HepG2 (cell line): ENCODE data around the gene CYB5R2. TPM values are rescaled to one million over a fixed set of nuclear protein-coding genes. Genes with fewer than 3 reads are reported as not detected.
A peak's percentile ranks its signal among the peaks of the same experiment; 100 is the strongest.

Experiments
- CAMTA2 ChIP-seq: sonication (generic); formaldehyde crosslinking; IDR thresholded peaks from 2 replicates; pipeline ENCODE4 v1.4.0; 2020; ENCODE audit warnings: mild to moderate bottlenecking, missing genetic modification reagents, borderline replicate concordance
- DR1 ChIP-seq: sonication (generic); formaldehyde crosslinking; IDR thresholded peaks from 2 replicates; pipeline ENCODE4 v1.8.0; 2021; ENCODE audit warnings: mild to moderate bottlenecking, missing genetic modification reagents, inconsistent platforms
- GABPB1 ChIP-seq: IDR thresholded peaks from 2 replicates; pipeline ENCODE4 v1.6.1; 2016; ENCODE audit warnings: mild to moderate bottlenecking, missing genetic modification reagents, moderate library complexity, missing compliant biosample characterization
- HIVEP1 ChIP-seq: sonication (generic); formaldehyde crosslinking; IDR thresholded peaks from 2 replicates; pipeline ENCODE4 v1.4.0; 2020; ENCODE audit warnings: mild to moderate bottlenecking, missing genetic modification reagents
- ISX ChIP-seq: sonication (generic); formaldehyde crosslinking; conservative IDR thresholded peaks from 2 replicates; pipeline ENCODE4 v1.5.0; 2020; ENCODE audit warnings: missing genetic modification reagents
- PRPF4 ChIP-seq: fragments of 200-400 bp; formaldehyde crosslinking; IDR thresholded peaks from 2 replicates; pipeline ENCODE4 v1.6.1; 2016; ENCODE audit warnings: low read length, low read depth; ENCODE audit not compliant: poor library complexity, severe bottlenecking
- RARA ChIP-seq: IDR thresholded peaks from 2 replicates; pipeline ENCODE4 v1.6.1; 2016; ENCODE audit warnings: missing genetic modification reagents, missing compliant biosample characterization
- SIN3A ChIP-seq: IDR thresholded peaks from 2 replicates; pipeline ENCODE4 v1.6.1; 2011; ENCODE audit warnings: low read depth, mild to moderate bottlenecking, control low read depth, low read length, borderline replicate concordance
- SOX6 ChIP-seq, 2 experiments: fragments of 450-650 bp in 1 of 2; sonication (generic) in 1 of 2; formaldehyde crosslinking in 1 of 2; IDR thresholded peaks; 2 replicates each; pipeline versions ENCODE4 v1.4.0 to v1.6.1; 2017 to 2020; ENCODE audit warnings: antibody characterized with exemption in 1 of 2, mild to moderate bottlenecking in 1 of 2, missing genetic modification reagents in 1 of 2
- SP4 ChIP-seq: sonication (generic); formaldehyde crosslinking; IDR thresholded peaks from 2 replicates; pipeline ENCODE4 v1.8.1; 2023; ENCODE audit warnings: mild to moderate bottlenecking, missing genetic modification reagents
- ZNF138 ChIP-seq: sonication (generic); formaldehyde crosslinking; IDR thresholded peaks from 2 replicates; pipeline ENCODE4 v1.5.0; 2020; ENCODE audit warnings: mild to moderate bottlenecking, low read depth, missing genetic modification reagents
- ZNF549 ChIP-seq: sonication (generic); formaldehyde crosslinking; IDR thresholded peaks from 2 replicates; pipeline ENCODE4 v1.5.0; 2020; ENCODE audit warnings: missing genetic modification reagents
- ZNF629 ChIP-seq: sonication (generic); formaldehyde crosslinking; conservative IDR thresholded peaks from 2 replicates; pipeline ENCODE4 v1.5.0; 2020; ENCODE audit warnings: missing genetic modification reagents
- polyA plus RNA-seq, 8 experiments: library from polyadenylated mRNA; depleted of rRNA in 3 of 8; stranded (reverse) in 7 of 8; unstranded in 1 of 8; fragments of >200 nt; fragmentation: Illumina TruSeq in 4 of 8; extraction: Trizol in 4 of 8; gene quantifications; 2 replicates each; pipeline versions ENCODE4 v1.2.1 to v1.2.3, GENCODE V29; 2011 to 2016; ENCODE audit warnings: low read depth in 4 of 8, missing spikeins in 1 of 8, mixed read lengths in 1 of 8; ENCODE audit not compliant: insufficient read depth in 1 of 8
- total RNA-seq, 5 experiments: library from RNA; depleted of rRNA; stranded (reverse); fragments of >200 nt; fragmentation: Illumina TruSeq; extraction: Trizol; gene quantifications; 2 replicates each; pipeline ENCODE4 v1.2.3, GENCODE V29; 2016; ENCODE audit warnings: low read depth in 1 of 5
- TF ChIP-seq, protein P1 (sequence below): IDR thresholded peaks from 2 replicates; pipeline ENCODE4 v1.6.1; 2012; ENCODE audit warnings: low read length, improper control_type of control experiment
- TF ChIP-seq, protein P2 (sequence below): sonication (generic); formaldehyde crosslinking; IDR thresholded peaks from 2 replicates; pipeline ENCODE4 v1.8.0; 2022; ENCODE audit warnings: low read depth, missing genetic modification reagents
- TF ChIP-seq, protein P3 (sequence below): sonication (generic); formaldehyde crosslinking; IDR thresholded peaks from 2 replicates; pipeline ENCODE4 v1.8.1; 2022; ENCODE audit warnings: low read depth, mild to moderate bottlenecking, missing genetic modification reagents
- TF ChIP-seq, protein P4 (sequence below): sonication (generic); formaldehyde crosslinking; IDR thresholded peaks from 2 replicates; pipeline ENCODE4 v1.5.0; 2020; ENCODE audit warnings: missing genetic modification reagents
- TF ChIP-seq, protein P5 (sequence below): fragments of 450-650 bp; IDR thresholded peaks from 2 replicates; pipeline ENCODE4 v1.6.1; 2017

The CYB5R2 gene
- total and polyA plus RNA-seq, 2 of the 13 experiments (the other 11 are each of a cell fraction or from before 2014, with no cell fraction given) = 0.40 to 0.51 TPM

DNA sequence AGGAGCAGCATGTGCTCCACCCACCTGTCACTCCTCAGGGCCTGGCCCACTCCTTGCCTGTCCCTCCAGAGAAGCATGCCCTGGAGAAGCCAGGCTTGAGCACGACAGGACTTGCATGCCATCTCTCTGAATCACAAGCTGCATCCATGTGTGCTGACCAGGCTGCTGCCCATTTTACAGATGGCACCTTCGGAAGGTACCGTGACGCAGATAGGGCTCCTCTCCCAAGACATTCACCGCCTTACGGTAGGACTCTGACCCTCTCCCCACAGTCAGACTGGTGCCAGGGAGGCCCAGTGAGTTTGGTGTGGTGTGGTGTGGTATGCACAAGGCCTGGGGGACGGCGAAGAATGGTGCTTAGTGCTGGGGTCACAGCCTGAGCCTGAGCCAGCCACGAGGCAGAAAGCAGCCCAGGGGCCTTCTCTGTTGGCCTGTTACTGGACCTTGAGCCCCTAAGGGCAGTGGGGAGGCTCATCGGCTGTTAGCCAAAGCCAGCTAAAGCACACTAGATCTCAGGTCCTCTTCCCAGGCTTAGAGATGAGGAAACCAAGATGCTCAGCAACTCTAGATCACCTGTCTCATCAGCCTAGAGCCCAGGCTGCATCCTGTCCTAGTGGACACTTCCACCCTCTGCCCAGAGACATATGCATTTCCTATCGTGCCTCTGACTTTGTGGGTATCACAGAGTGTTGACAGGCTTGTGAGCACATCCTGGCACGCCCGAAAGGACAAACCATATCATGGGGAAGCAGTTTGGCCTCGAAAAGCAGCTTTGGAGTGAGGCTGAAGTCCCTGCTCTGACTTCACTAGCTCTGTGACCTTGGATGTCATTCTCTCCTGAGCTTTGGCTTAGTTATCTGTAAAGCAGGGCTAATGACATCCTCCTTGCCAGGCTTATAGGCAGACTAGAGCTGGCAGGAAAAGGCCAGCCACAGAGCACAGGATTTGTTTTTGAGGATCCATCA lies 17.8 kb downstream of the CYB5R2 start (continued):
- TF ChIP-seq, protein P1, sequence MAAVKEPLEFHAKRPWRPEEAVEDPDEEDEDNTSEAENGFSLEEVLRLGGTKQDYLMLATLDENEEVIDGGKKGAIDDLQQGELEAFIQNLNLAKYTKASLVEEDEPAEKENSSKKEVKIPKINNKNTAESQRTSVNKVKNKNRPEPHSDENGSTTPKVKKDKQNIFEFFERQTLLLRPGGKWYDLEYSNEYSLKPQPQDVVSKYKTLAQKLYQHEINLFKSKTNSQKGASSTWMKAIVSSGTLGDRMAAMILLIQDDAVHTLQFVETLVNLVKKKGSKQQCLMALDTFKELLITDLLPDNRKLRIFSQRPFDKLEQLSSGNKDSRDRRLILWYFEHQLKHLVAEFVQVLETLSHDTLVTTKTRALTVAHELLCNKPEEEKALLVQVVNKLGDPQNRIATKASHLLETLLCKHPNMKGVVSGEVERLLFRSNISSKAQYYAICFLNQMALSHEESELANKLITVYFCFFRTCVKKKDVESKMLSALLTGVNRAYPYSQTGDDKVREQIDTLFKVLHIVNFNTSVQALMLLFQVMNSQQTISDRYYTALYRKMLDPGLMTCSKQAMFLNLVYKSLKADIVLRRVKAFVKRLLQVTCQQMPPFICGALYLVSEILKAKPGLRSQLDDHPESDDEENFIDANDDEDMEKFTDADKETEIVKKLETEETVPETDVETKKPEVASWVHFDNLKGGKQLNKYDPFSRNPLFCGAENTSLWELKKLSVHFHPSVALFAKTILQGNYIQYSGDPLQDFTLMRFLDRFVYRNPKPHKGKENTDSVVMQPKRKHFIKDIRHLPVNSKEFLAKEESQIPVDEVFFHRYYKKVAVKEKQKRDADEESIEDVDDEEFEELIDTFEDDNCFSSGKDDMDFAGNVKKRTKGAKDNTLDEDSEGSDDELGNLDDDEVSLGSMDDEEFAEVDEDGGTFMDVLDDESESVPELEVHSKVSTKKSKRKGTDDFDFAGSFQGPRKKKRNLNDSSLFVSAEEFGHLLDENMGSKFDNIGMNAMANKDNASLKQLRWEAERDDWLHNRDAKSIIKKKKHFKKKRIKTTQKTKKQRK = no peak
- TF ChIP-seq ZNF138 (CRISPR knock-in tag) = no peak
- no peak for TF ChIP-seq RARA (CRISPR knock-in tag)
- TF ChIP-seq, protein P2, sequence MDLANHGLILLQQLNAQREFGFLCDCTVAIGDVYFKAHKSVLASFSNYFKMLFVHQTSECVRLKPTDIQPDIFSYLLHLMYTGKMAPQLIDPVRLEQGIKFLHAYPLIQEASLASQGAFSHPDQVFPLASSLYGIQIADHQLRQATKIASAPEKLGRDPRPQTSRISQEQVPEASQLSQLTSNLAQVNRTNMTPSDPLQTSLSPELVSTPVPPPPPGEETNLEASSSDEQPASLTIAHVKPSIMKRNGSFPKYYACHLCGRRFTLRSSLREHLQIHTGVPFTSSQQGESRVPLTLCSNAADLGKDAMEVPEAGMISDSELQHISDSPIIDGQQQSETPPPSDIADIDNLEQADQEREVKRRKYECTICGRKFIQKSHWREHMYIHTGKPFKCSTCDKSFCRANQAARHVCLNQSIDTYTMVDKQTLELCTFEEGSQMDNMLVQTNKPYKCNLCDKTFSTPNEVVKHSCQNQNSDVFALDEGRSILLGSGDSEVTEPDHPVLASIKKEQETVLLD = no peak
- no peak for TF ChIP-seq DR1
- TF ChIP-seq SP4 (CRISPR knock-in tag) = no peak
- TF ChIP-seq, protein P3, sequence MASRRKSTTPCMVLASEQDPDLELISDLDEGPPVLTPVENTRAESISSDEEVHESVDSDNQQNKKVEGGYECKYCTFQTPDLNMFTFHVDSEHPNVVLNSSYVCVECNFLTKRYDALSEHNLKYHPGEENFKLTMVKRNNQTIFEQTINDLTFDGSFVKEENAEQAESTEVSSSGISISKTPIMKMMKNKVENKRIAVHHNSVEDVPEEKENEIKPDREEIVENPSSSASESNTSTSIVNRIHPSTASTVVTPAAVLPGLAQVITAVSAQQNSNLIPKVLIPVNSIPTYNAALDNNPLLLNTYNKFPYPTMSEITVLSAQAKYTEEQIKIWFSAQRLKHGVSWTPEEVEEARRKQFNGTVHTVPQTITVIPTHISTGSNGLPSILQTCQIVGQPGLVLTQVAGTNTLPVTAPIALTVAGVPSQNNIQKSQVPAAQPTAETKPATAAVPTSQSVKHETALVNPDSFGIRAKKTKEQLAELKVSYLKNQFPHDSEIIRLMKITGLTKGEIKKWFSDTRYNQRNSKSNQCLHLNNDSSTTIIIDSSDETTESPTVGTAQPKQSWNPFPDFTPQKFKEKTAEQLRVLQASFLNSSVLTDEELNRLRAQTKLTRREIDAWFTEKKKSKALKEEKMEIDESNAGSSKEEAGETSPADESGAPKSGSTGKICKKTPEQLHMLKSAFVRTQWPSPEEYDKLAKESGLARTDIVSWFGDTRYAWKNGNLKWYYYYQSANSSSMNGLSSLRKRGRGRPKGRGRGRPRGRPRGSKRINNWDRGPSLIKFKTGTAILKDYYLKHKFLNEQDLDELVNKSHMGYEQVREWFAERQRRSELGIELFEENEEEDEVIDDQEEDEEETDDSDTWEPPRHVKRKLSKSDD = 0 out of 2 replicates have a peak, but pooled peaks have one; percentile 49
- TF ChIP-seq GABPB1 (CRISPR knock-in tag) = no peak
- TF ChIP-seq, protein P4, sequence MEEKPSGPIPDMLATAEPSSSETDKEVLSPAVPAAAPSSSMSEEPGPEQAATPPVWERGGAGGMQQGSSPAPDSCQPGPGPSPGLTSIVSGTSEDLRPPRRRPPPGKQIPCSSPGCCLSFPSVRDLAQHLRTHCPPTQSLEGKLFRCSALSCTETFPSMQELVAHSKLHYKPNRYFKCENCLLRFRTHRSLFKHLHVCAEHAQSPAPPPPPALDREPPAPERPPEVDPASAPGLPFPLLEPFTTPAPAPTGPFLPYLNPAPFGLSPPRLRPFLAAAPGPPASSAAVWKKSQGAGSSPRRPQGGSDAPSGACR (CRISPR knock-in tag) = no peak
- TF ChIP-seq ISX (CRISPR knock-in tag) = no peak
- no peak for TF ChIP-seq SIN3A
- TF ChIP-seq ZNF549 (CRISPR knock-in tag) = no peak
- no peak for TF ChIP-seq CAMTA2 (CRISPR knock-in tag)
- TF ChIP-seq ZNF629 = peak; percentile 91
- TF ChIP-seq SOX6 (IDR thresholded peaks at IDR 0.05) = no peak
- TF ChIP-seq SOX6 (CRISPR knock-in tag; IDR thresholded peaks at IDR 0.05) = no peak
- no peak for TF ChIP-seq PRPF4
- TF ChIP-seq HIVEP1 = no peak
- TF ChIP-seq, protein P5, sequence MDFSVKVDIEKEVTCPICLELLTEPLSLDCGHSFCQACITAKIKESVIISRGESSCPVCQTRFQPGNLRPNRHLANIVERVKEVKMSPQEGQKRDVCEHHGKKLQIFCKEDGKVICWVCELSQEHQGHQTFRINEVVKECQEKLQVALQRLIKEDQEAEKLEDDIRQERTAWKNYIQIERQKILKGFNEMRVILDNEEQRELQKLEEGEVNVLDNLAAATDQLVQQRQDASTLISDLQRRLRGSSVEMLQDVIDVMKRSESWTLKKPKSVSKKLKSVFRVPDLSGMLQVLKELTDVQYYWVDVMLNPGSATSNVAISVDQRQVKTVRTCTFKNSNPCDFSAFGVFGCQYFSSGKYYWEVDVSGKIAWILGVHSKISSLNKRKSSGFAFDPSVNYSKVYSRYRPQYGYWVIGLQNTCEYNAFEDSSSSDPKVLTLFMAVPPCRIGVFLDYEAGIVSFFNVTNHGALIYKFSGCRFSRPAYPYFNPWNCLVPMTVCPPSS = no peak
